GM12874 (cell line): ENCODE measurements around the gene CTNNAL1.

Source experiments
- TF ChIP-seq, protein P1 (sequence below): IDR thresholded peaks from 2 replicates; pipeline ENCODE4 v1.5.1; 2011; ENCODE audit warnings: low read depth, mild to moderate bottlenecking, control low read depth, low read length, moderate library complexity; ENCODE audit not compliant: insufficient read depth

Gene CTNNAL1

GRCh38 chr9:108960331-108960730, 53.0 kb downstream of the CTNNAL1 start:
- TF ChIP-seq, protein P1, sequence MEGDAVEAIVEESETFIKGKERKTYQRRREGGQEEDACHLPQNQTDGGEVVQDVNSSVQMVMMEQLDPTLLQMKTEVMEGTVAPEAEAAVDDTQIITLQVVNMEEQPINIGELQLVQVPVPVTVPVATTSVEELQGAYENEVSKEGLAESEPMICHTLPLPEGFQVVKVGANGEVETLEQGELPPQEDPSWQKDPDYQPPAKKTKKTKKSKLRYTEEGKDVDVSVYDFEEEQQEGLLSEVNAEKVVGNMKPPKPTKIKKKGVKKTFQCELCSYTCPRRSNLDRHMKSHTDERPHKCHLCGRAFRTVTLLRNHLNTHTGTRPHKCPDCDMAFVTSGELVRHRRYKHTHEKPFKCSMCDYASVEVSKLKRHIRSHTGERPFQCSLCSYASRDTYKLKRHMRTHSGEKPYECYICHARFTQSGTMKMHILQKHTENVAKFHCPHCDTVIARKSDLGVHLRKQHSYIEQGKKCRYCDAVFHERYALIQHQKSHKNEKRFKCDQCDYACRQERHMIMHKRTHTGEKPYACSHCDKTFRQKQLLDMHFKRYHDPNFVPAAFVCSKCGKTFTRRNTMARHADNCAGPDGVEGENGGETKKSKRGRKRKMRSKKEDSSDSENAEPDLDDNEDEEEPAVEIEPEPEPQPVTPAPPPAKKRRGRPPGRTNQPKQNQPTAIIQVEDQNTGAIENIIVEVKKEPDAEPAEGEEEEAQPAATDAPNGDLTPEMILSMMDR: no peak

- TF ChIP-seq, protein P1: no peak
These were observed 56.7 kb downstream of the CTNNAL1 start for GRCh38 chr9:108956631-108957026.

DNA sequence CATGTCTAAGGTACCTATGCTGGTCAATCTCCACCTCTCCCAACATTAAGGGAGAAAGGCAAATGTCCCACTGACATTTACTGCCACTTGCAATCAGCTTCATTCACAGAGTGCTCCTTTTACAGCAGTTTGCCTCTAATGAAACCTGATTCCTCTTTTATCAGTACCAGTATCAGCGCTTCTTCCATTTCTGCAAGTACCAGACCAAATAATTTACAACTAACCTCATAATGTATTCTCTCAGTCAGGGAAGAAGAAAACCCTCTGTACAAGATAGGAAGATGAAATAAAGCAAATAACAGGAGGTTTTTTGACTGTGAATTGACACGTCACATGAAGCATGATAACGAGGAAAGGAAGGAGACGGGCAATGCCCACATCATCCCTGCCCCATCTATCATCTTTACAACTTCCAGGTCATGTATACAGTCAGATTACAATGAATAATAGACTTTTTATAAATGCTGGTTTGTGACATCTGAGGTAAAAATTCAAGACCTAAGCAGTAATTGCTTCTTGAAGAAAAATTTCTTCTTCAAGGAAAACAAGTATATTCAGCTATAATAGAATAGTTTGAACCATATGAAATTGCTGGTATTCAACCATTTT, 57.2 kb downstream of the CTNNAL1 start:
- TF ChIP-seq, protein P1: no peak

- TF ChIP-seq, protein P1: peak; percentile 28; the same call in 1 of the 2 replicates
These were observed 59.2 kb downstream of the CTNNAL1 start for GRCh38 chr9:108953983-108954574.

- TF ChIP-seq, protein P1: no peak
These were observed 61.7 kb downstream of the CTNNAL1 start for GRCh38 chr9:108951578-108951977.

DNA sequence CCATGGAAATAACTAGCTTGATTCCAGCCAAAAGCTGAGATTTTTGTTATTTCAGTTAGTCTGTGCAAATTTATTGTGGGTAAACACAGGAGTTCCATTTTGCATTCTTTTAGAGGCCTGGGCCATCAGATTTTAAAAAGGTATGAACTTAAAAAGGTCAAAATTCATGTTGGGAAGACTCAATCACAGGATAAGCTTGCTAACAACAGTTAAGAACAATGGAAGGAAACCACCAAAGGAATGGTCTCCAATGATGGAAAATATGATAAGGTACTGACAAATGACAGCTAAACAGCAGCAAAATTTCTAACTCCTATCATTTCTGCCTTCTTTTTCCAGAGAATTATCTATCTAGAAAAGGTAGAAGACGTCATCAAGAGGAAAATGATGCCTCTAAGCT, 63.1 kb downstream of the CTNNAL1 start:
- TF ChIP-seq, protein P1: no peak

DNA sequence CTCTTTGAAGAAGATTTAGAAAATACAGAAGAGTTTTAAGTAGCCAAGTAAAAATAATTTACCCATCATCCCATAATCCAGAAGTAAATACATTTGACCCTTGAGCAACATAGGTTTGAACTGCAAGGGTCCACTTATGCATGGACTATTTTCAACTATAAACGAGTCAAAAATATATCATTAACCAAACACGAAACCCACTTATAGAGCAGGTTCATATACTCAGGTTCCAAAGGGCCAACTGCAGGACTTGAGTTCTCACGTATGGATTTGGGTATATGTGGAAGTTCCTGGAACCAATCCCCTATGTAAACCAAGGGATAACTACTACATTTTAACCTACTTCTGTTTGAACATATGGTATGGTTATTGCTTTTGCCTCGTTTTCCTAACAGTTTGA, 73.3 kb downstream of the CTNNAL1 start:
- TF ChIP-seq, protein P1: no peak
